NOMO-1 (cell line): ENCODE measurements around the gene OGDH.
"Not testable (repeated sequence)": the region's sequence is repeated elsewhere in the genome, so short reads cannot be mapped to it uniquely, and the experiment has no call there.

Experiments used
- DNase-seq, 2 experiments: peaks; one replicate each; lab custom pipeline; 2025; ENCODE audit not compliant: unreplicated experiment in 2 of 2; lab: John Stamatoyannopoulos, UW

OGDH gene

DNA sequence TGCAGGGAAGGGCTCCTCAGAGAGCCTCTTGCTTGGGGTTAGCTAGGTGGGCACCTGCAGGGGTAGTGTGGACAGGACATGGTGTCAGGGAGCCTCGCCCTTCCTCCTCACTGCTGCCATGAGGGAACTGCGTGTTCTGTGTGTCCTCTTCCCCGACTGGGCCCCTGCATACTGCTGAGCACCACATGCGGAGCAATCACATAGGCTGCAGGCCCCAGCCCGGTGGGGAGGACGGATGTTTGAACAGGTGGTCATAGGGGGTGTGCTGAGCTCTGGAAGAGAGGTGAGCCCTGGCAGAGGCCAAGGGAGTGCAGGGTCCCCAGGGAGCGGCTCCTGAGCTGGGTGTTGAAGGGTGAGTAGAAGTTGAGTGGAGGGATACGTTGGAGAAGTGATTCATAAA, 93.9 kb downstream of the OGDH start:
- DNase-seq, result no peak

DNA sequence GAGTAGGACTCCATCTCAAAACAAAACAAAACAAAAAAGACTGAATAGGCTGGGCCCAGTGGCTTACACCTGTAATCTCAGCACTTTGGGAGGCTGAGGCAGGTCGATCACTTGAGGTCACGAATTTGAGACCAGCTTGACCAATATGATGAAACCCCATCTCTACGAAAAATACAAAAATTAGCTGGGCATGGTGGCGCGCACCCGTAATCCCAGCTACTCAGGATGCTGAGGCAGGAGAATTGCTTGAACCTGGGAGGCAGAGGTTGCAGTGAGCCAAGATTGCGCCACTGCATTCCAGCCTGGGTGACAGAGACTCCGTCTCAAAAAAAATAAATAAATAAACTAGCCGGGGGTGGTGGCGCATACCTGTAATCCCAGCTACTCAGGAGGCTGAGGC, 97.0 kb downstream of the OGDH start:
- DNase-seq, result not testable (repeated sequence)

DNA sequence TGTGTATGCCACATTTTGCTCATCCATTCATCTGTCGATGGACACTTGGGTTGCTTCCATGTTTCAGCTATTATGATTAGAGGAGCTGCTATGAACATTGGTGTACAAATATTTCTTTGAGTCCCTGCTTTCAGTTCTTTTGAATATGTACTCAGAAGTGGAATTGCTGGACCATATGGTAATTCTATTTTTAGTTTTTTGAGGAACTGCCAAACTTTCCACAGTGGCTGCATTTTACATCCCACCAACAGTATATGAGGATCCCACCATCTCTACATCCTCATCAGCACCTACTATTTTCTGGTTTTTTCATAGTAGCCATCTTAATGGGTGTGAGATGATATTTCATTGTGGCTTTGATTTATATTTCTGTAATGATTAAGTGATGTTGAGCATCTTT, 97.5 kb downstream of the OGDH start:
- no peak for DNase-seq

DNA sequence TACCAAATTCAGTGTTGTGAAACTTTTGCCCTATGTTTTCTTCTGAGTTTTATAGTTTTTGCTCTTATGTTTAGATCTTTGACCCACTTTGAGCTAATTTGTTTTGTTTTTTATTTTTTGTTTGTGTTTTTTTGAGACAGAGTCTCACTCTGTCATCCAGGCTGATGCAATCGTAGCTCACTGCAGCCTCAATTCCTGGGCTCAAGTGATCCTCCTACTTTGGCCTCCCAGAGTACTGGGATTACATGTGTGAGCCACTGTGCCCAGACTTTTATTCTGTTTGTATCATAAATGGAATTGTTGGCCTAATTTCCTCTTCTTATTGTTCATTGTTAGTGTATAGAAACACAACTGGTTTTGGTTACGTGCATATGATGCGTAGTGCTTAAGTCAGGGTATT, 99.0 kb downstream of the OGDH start:
- no peak for DNase-seq

DNA sequence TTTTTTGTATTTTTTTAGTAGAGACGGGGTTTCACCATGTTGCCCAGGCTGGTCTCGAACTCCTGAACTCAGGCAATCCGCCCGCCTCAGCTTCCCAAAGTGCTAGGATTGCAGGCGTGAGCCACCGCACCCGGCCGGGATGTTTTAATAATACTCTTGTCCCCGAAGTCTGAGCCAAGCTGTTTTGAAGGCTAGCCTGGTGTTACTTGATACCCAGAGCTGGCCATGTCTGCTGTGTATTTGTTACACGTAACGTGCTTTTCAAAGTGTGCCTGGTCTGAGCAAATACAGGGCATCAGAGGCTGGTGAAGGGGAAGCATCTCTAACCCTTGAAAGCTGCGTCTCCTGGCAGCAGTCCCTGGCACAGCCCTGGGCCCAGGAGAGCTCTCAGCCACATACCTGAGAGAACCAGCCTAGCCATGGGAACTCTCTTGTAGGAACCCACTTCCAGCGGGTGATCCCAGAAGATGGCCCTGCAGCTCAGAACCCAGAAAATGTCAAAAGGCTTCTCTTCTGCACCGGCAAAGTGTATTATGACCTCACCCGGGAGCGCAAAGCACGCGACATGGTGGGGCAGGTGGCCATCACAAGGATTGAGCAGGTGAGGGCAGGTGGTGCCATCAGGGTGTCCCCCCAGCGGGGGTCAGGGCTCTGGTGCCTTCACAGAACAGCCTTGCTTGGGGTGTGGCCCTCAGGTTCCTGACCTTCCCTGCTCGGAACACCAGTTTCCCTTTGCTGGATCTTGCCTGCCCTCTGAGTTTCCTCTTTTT, 100.5 kb downstream of the OGDH start:
- DNase-seq, result no peak

DNA sequence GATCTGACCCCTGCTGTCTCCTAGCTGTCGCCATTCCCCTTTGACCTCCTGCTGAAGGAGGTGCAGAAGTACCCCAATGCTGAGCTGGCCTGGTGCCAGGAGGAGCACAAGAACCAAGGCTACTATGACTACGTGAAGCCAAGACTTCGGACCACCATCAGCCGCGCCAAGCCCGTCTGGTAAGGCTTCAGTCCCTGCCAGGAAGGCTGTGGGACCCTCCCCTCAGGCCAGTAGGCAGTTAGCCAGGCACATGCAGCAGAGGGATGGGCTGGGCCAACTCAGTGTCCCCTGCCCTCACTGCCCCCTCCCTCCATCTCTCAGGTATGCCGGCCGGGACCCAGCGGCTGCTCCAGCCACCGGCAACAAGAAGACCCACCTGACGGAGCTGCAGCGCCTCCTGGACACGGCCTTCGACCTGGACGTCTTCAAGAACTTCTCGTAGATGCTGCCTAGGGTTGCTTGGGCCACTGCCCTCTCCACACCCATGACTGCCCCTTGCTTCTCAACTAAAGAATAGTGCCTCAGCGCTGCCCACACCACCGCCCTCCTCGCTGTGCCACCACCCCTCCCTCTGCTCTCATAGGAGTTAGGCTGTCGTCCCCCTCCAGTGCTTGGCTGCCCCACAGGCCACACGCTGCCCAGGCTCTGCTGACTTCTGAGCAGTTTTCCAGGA, 101.3 kb downstream of the OGDH start:
- no peak for DNase-seq

DNA sequence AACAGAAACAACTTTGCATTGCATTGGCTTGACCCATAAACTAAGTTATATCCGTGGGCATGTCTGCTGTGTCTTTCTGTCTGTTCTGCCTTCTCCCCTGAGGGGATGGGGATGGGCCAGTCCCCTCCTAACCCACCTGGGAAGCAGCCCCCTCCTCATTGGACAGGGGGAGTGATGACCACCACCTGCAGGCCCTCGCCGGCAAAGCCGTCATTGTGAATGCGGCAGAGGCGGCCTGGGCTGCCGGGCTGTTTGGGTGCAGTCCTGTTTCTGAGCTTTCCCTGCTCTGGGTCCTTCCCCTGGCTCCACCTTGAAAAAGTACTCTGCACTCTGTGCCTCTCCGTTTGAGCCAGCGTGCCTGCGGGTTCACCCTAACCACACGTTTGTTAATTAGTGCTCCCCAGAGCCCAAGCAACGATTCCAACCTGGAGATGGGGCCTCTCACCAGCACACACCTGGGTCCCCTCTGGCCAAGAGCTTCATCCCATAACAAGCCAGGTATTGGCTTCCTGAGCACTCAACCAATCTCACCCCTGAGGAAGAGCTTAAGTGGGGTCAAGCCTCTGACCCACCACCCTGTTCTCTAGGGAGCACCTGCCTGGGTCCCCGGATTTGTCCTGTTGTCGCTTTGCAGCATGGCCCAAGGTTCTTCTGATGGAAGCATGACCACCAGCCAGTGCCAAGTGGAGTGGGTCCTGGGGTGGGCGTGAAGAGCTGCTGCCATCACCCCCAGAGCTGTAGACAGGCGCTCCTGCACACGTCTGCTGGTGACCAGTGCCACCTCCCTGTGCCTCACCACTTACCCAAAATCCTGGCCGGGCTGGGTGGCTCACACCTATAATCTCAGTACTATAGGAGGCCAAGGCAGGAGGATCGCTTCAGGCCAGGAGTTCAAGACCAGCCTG, 102.8 kb downstream of the OGDH start:
- DNase-seq, result no peak

DNA sequence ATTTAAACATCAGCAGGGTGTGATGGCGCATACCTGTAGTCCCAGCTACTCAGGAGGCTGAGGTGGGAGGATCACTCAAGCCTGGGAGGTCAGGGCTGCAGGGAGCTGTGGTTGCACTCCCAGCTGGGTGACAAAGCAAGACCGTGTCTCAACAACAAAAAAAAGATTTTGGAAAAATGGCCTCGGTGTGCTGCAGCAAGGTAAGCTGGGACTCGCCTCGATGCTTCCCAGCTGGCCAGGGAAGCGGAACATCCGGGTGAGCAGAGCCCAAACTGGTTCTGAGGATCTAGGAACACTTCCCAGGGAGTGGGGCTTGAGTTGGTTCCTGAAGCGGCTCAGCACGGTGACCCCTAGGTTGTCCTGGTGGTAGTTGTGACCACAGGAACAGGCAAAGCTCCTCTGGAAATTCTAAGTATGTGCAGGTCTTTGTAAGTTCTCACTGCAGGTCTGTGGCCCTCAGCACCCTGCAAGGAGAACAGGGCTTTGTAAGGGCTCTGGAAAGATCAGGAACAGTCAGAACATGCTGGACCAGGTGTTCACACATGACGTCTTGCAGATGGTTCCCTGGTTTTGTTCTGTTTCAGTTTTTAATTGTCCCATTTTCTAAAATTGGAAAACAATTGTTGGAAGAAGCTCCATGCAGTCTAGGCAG, 103.6 kb downstream of the OGDH start:
- no peak for DNase-seq

DNA sequence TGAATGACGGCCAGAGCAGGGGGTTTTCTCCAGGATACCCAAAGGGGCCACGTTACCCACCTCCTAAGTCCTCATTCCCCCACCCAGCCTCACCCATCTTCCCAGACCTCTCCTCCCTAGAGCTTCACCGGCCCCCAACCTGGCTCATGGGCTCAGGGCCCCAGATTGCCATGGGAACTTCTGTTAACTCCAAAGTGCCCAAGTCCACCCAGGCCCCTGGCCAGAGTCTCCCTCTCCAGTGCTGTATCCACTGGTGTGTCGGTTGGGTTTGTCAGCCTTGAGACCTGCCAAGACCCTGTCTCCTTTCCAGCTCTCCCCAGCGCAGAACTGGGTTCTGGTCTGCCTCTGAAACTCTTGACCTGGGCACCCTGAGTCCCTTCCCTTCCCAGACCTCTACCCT, 105.1 kb downstream of the OGDH start:
- DNase-seq, result no peak

DNA sequence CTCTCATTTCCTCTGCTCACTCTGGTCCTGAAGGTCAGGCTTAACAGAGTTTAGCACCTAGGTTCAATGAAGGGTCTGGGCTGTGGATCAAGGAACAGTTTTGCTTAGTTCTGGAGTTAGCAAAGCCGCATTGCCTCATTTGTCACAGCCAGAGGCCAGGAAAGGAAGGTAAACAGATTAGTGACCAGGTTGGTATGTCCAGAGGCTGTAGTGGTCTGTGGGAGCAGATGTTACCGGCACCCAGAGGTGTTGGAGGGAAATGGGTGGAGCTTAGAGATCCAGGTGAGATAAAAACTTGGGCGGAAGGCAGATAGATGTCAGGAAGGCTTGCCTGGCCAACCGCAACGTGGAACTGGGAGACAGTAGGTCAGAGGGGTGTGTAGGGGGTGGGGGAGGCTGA, 105.6 kb downstream of the OGDH start:
- no peak for DNase-seq

DNA sequence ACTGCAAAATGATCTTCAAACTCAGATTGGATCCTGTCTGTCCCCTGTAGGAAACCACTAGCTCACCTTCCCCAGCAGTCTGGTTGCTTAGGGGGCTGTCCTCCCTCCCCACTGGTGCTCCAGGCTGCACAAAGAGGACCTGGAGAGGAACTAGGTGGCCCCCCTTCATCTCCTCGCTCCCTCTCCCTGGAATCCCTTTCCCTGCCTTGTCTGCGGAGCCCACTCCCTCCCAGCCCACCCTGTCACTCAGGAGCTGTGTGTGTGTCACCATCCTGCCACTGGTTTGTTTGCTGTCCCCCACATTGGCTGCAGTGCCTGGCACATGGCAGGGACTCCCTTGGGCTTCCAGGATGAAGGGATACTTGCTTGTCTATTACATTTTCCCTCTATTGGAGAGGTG, 106.7 kb downstream of the OGDH start:
- DNase-seq, result no peak

DNA sequence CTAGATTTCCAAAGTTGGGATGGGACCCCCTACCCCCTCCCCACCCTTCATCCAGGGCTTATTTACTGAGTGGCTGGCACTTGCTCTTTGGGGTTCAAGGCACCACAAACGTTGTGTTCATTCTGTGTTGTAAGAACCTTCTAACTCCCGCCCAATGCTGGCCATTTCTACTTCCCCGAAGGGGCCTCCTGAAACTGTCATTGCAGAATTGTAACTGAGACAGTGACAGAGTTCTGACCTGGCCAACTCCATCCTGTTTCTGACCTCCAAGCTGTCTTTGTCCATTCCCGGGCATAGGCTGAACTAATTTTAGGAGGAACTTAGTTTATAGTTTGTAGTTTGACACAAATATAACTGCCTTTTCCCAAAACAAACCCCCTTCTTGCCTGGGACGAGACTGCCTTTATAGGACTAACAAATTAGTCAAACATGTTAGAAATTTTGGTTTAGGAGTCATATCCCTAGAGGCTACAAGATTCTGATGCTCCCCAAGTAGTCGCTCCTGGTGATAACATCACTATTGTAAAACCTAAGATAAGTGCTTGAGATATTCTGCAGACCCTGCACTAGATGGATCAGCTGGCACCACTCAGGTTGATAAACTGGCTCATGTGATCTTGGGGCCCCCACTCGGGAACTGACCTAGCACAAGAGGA, 107.4 kb downstream of the OGDH start:
- DNase-seq, result peak in 1 of 2 experiments; percentile 18

DNA sequence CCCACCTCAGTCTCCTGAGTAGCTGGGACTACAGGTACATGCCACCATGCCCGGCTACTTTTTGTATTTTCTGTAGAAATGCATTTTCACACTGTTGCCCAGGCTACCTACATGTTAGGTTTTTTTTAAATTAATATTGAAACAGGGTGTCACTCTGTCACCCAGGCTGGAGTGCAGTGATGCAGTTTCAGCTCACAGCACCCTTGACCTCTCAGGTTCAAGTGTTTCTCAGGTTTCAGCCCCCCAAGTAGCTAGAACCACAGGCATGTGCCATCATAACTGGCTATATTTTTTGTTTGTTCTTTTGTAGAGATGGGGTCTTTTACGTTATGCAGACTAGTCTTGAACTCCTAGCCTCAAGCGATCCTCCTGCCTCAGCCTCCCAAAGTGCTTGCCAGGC, 109.8 kb downstream of the OGDH start:
- no peak for DNase-seq

DNA sequence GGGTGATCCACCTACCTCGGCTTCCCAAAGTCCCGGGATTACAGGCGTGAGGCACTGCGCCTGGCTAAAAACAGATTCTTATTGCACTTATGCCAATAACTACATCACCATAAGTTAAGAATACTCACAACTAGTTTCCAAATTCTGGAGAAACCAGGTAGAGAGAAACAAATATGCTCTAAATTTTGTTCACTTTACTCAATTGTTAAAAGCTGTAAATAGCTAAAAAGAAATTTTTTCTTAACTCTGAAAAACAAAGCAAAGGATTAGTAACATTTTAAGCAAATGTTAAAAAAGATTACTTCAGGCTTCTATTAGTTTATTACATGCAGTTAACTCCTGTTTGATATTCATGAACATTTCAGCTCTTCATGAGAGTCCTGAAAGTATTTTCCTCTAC, 113.9 kb downstream of the OGDH start:
- no peak for DNase-seq

DNA sequence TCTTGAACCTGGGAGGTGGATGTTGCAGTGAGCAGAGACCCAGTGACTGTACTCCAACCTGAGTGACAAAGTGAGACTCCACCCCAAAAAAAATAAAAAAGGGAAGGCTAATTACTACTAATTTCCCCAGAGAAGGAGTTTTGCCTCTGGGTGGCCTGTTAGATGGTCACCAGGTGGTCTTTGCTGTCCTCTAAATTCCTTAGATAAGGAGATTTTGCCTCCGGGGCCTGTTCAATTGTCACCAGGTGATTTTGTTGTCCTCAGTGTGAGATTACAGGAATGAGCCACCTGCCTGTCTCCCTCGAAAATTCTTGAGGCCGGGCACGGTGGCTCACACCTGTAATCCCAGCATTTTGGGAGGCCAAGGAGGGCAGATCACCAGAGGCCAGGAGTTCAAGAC, 117.8 kb downstream of the OGDH start:
- DNase-seq, result no peak

DNA sequence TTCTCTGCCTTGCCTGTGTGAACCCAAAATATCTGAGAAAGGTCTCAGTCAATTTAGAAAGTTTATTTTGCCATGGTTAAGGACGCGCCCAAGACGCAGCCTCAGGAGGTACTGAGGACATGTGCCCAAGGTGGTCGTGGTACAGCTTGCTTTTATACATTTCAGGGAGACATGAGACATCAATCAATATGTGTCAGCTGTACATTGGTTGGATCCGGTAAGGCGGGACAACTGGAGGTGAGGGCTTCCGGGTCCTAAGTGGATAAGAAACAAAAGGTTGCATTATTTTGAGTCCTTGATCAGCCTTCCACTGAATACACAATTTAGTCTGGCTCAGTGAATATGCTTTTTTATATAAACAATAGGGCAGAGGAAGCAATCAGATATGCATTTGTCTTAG, 119.8 kb downstream of the OGDH start:
- not testable (repeated sequence) for DNase-seq

DNA sequence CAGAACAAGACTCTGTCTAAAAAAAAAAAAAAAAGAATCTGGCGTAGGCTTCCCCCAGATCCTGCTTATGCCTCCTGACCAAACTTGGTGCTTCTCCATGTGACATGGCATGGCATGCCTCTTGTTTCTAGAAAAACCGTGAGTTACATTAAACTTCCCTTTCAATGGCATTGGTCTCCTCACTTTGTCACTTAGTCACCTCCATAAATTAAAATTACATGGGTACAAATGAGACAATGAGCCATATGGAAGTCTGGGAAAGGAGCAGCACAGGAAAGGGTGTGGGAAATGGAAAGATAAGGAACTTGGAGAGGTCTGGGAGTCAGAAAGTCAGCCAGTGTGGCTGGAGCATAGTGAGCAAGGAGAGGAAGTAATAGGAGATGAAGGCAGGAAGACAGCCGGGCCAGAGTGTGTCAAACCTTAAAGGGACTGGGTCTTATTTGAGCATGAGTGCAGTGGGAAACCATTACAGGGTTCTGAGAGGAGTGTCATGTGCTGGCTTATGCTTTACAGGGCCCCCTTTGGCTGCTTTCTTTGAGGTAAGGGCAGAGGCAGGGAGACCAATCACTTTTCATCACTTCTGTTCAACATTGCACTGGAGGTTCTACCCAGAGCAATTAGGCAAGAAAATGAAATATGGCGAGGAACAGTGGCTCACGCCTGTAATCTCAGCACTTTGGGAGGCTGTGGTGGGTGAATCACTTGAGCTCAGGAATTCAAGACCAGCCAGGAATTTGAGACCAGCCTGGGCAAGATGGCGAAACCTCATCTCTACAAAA, 120.9 kb downstream of the OGDH start:
- no peak for DNase-seq

DNA sequence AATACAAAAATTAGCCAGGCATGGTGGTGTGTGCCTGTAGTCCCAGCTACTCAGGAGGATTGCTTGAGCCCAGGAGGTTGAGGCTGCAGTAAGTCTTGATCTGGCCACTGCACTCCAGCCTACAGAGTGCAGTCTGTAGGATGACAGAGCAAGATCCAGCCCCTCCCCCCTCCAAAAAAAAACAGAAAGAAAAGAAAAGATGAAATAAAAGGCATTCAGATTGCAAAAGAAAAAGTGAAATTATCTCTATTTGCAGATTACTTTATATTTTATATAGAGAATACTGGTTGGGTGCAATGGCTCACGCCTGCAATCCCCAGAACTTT, 121.5 kb downstream of the OGDH start:
- no peak for DNase-seq

DNA sequence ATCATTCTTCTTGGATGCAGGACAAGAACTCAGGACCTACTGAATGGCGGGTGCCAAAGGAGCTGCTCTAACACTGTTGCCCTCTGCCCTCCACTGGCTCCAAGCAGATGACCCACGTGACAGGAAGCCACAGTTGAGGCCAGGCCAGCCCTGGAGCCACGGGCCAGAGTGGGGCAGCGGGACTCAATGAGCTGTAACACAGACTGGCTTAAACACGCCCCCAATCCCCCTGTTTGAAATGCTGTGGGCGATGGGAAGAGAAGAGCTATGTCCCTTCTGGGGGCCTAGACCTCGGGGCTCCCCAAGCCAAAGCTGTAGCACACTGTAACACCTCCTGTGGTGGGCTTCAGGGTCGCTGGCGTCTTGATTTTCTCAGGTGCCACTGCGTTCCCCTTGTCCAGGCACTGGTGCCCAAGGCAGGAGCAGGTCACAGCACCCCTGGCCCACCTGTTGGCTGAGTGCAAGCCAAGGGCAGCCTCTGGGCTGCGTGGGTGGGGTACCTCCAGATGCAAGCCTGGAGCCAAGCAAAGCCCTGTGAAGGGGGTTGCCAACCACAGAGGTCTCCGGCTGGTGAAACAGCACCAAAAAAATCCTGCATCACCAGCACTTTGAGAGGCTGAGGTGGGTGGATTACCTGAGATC, 123.6 kb downstream of the OGDH start:
- DNase-seq, result no peak
